Measurements from ENCODE around the gene SPTY2D1. TPM values are rescaled to one million over a fixed set of nuclear protein-coding genes. Genes with fewer than 3 reads are reported as not detected.
"Not testable (repeated sequence)": the region's sequence is repeated elsewhere in the genome, so short reads cannot be mapped to it uniquely, and the experiment has no call there.

The SPTY2D1 gene
- total RNA-seq, 1 donor from 2014 or later: 19.5 TPM

- no peaks in the 10 kb centered on the region for H3K36me3 Mint-ChIP-seq (ENCODE audit: unreplicated experiment)
- H3K27me3 Mint-ChIP-seq (ENCODE audit: unreplicated experiment): peaks cover 11% of the 10 kb centered on the region
- H3K9me3 Mint-ChIP-seq (ENCODE audit: unreplicated experiment): no peaks in the 10 kb centered on the region
- peak; percentile 56 for TF ChIP-seq CTCF (IDR thresholded peaks at IDR 0.05)
- H3K4me3 Mint-ChIP-seq (ENCODE audit: unreplicated experiment): no peak overlapping the region
- no peak overlapping the region for H3K27ac Mint-ChIP-seq (ENCODE audit: unreplicated experiment)
- H3K4me1 Mint-ChIP-seq (ENCODE audit: unreplicated experiment): peaks cover 3% of the 10 kb centered on the region
- no peak for DNase-seq (ENCODE audit: extremely low spot score, unreplicated experiment)
Observed at GRCh38 chr11:18650859-18651557, 16.9 kb upstream of the SPTY2D1 start.

GRCh38 chr11:18650353-18650752 is 16.2 kb upstream of the SPTY2D1 start:
- no peak for TF ChIP-seq CTCF (IDR thresholded peaks at IDR 0.05)
- Mint-ChIP-seq H3K9me3 (ENCODE audit: unreplicated experiment) (no peaks in the 10 kb centered on the region), H3K4me3 (ENCODE audit: unreplicated experiment) (no peak overlapping the region), H3K27me3 (ENCODE audit: unreplicated experiment) (peaks cover 11% of the 10 kb centered on the region), H3K36me3 (ENCODE audit: unreplicated experiment) (no peaks in the 10 kb centered on the region), H3K4me1 (ENCODE audit: unreplicated experiment) (peaks cover 3% of the 10 kb centered on the region), H3K27ac (ENCODE audit: unreplicated experiment) (no peak overlapping the region)
- DNase-seq (ENCODE audit: extremely low spot score, unreplicated experiment): no peak

GRCh38 chr11:18643034-18643433 is 8.9 kb upstream of the SPTY2D1 start:
- peaks cover 33% of the 10 kb centered on the region for H3K27me3 Mint-ChIP-seq (ENCODE audit: unreplicated experiment)
- not testable (repeated sequence) for H3K27ac Mint-ChIP-seq (ENCODE audit: unreplicated experiment); H3K9me3 Mint-ChIP-seq (ENCODE audit: unreplicated experiment); DNase-seq (ENCODE audit: extremely low spot score, unreplicated experiment); H3K4me1 Mint-ChIP-seq (ENCODE audit: unreplicated experiment); H3K36me3 Mint-ChIP-seq (ENCODE audit: unreplicated experiment); H3K4me3 Mint-ChIP-seq (ENCODE audit: unreplicated experiment)

GRCh38 chr11:18641677-18642076 is 7.5 kb upstream of the SPTY2D1 start:
- H3K4me3 Mint-ChIP-seq (ENCODE audit: unreplicated experiment): no peak overlapping the region
- H3K36me3 Mint-ChIP-seq (ENCODE audit: unreplicated experiment): no peaks in the 10 kb centered on the region
- no peak for DNase-seq (ENCODE audit: extremely low spot score, unreplicated experiment)
- TF ChIP-seq CTCF (IDR thresholded peaks at IDR 0.05): no peak
- no peaks in the 10 kb centered on the region for H3K9me3 Mint-ChIP-seq (ENCODE audit: unreplicated experiment)
- no peak overlapping the region for H3K27ac Mint-ChIP-seq (ENCODE audit: unreplicated experiment)
- no peaks in the 10 kb centered on the region for H3K4me1 Mint-ChIP-seq (ENCODE audit: unreplicated experiment)
- H3K27me3 Mint-ChIP-seq (ENCODE audit: unreplicated experiment): peaks cover 43% of the 10 kb centered on the region

- Mint-ChIP-seq H3K27me3 (ENCODE audit: unreplicated experiment) (peaks cover 9% of the 10 kb centered on the region), H3K4me1 (ENCODE audit: unreplicated experiment) (peaks cover 18% of the 10 kb centered on the region), H3K4me3 (ENCODE audit: unreplicated experiment) (peak overlapping the region; percentile 95), H3K27ac (ENCODE audit: unreplicated experiment) (peak overlapping the region; percentile 100), H3K36me3 (ENCODE audit: unreplicated experiment) (no peaks in the 10 kb centered on the region), H3K9me3 (ENCODE audit: unreplicated experiment) (no peaks in the 10 kb centered on the region)
- no peak for TF ChIP-seq CTCF (IDR thresholded peaks at IDR 0.05)
- DNase-seq (ENCODE audit: extremely low spot score, unreplicated experiment): no peak
Observed at GRCh38 chr11:18633256-18634139, 644 bp downstream of the SPTY2D1 start.
